GM18526 (cell line): Measurements from ENCODE around the gene RIN3.

Experiments used
- POLR2A ChIP-seq: IDR thresholded peaks from 3 replicates; pipeline ENCODE4 v1.6.1; 2011; ENCODE audit not compliant: insufficient read length; ENCODE audit errors: extremely low read depth

Gene RIN3

GRCh38 chr14:92654239-92654901, 140.8 kb downstream of the RIN3 start:
- no peak for TF ChIP-seq POLR2A

- no peak for TF ChIP-seq POLR2A
Measured at GRCh38 chr14:92655419-92656201, 142.0 kb downstream of the RIN3 start.

- TF ChIP-seq POLR2A, result no peak
Measured at GRCh38 chr14:92656306-92657081, 142.9 kb downstream of the RIN3 start.

- TF ChIP-seq POLR2A, result no peak
Measured at GRCh38 chr14:92657457-92658142, 144.0 kb downstream of the RIN3 start.

GRCh38 chr14:92658160-92658559, 144.6 kb downstream of the RIN3 start:
- TF ChIP-seq POLR2A, result no peak

- TF ChIP-seq POLR2A, result no peak
Measured at GRCh38 chr14:92658684-92659083, 145.1 kb downstream of the RIN3 start.

- TF ChIP-seq POLR2A, result no peak
Measured at GRCh38 chr14:92659765-92660561, 146.4 kb downstream of the RIN3 start.

- no peak for TF ChIP-seq POLR2A
Measured at GRCh38 chr14:92660571-92660970, 147.0 kb downstream of the RIN3 start.

- no peak for TF ChIP-seq POLR2A
Measured at GRCh38 chr14:92663049-92663448, 149.5 kb downstream of the RIN3 start.

GRCh38 chr14:92665661-92666110, 152.1 kb downstream of the RIN3 start:
- TF ChIP-seq POLR2A, result no peak

- no peak for TF ChIP-seq POLR2A
Measured at GRCh38 chr14:92666251-92666650, 152.7 kb downstream of the RIN3 start.

GRCh38 chr14:92668276-92668973, 154.8 kb downstream of the RIN3 start:
- TF ChIP-seq POLR2A, result no peak

GRCh38 chr14:92670160-92670559, 156.6 kb downstream of the RIN3 start:
- no peak for TF ChIP-seq POLR2A
